Fibroblast of the aortic adventitia (primary cell): ENCODE measurements around the gene PRSS23. TPM values are rescaled to one million over a fixed set of nuclear protein-coding genes. Genes with fewer than 3 reads are reported as not detected.

Experiments
- DNase-seq: peaks from one replicate; pipeline ENCODE4 v3.0.0-alpha.2; 2010; ENCODE audit warnings: low read depth
- H3K4me3 ChIP-seq: 2 replicates; pipeline ENCODE4 v1.5.1; 2011; ENCODE audit warnings: low read depth, mild to moderate bottlenecking, control low read depth, low read length, moderate library complexity
- CTCF ChIP-seq: IDR thresholded peaks from 2 replicates; pipeline ENCODE4 v1.5.1; 2011; ENCODE audit warnings: mild to moderate bottlenecking, low read length, control low read depth, inconsistent platforms; ENCODE audit not compliant: insufficient read depth
- total RNA-seq: library from RNA; depleted of rRNA; stranded (reverse); fragments of >200 nt; gene quantifications from 2 replicates; pipeline ENCODE4 v1.2.3, GENCODE V29; 2012; ENCODE audit warnings: low replicate concordance

The PRSS23 gene
- total RNA-seq, 1 donor = 410 TPM

DNA sequence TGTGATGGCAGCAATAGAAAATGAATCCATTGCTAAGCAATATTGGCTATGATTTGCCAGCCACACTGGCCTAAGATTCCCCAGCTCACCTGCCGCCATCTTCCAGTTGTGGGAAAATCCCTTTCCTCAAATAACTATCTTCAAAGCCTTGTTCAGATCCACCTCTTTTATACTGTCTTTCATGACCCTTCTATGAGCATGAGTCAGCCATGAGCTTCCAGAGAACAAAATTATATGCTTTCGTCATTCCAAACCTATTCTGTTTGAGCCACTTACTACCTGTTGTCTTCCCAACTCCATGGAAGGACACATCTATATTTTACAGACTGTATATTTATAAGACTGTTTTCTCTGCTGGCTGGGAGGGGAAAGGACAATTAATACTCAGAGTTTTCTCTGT is 25.0 kb upstream of the PRSS23 start:
- DNase-seq = no peak
- H3K4me3 ChIP-seq = no peak overlapping the region
- TF ChIP-seq CTCF = no peak

DNA sequence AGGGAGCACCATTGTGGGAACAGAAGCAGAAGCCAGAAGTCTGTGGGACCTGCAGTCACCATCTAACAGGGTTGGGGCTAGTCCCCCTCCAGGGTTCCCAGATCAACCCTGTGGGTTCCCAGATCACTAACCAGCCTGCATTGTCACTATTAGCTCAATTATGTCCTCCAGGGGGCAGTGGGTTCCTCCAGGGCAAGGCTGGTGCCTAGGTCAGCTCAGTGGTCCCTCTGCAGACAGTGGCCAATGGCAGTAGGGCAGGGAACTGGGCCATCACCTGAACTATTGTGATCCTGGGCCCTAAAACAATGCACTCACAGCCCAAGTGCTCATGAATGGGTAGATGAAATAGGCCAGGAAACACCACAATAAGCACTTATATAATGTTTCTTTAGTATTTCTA is 18.8 kb upstream of the PRSS23 start:
- TF ChIP-seq CTCF = no peak

DNA sequence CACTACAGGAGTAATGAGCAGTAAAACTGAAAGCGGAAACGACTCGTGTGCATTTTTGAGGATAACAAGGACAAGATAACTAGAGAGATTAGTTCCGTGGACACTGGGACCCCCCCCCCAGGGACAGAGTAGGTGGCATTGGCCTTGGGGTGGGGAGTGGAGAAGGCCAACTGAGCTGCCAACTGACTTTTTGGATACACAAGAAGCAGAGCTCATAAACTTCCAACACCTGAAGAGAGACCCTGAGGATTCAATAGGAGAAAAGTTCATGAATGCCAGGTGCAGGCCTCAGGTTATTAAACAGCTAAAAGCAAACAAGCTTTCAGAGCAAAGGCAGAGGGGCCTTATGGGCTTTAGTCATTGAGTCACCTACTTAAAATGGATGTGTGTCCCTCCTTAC is 17.6 kb upstream of the PRSS23 start:
- no peak overlapping the region for H3K4me3 ChIP-seq
- no peak for TF ChIP-seq CTCF
- DNase-seq = no peak

More for the DNA sequence above, 18.8 kb upstream of the PRSS23 start:
- H3K4me3 ChIP-seq = no peak overlapping the region
- no peak for DNase-seq

GRCh38 chr11:86783661-86784060 is 16.7 kb upstream of the PRSS23 start:
- H3K4me3 ChIP-seq = no peak overlapping the region
- TF ChIP-seq CTCF = no peak
- no peak for DNase-seq

- no peak overlapping the region for H3K4me3 ChIP-seq
- TF ChIP-seq CTCF = no peak
- DNase-seq = peak; percentile 71
Measured at GRCh38 chr11:86784241-86784681, 16.1 kb upstream of the PRSS23 start.

GRCh38 chr11:86785576-86785975 is 14.8 kb upstream of the PRSS23 start:
- no peak for DNase-seq
- no peak for TF ChIP-seq CTCF
- H3K4me3 ChIP-seq = no peak overlapping the region

GRCh38 chr11:86787018-86787536 is 13.3 kb upstream of the PRSS23 start:
- H3K4me3 ChIP-seq = no peak overlapping the region
- no peak for DNase-seq
- TF ChIP-seq CTCF = no peak
